ENCODE measurements around the gene GJC2.

The GJC2 gene

DNA sequence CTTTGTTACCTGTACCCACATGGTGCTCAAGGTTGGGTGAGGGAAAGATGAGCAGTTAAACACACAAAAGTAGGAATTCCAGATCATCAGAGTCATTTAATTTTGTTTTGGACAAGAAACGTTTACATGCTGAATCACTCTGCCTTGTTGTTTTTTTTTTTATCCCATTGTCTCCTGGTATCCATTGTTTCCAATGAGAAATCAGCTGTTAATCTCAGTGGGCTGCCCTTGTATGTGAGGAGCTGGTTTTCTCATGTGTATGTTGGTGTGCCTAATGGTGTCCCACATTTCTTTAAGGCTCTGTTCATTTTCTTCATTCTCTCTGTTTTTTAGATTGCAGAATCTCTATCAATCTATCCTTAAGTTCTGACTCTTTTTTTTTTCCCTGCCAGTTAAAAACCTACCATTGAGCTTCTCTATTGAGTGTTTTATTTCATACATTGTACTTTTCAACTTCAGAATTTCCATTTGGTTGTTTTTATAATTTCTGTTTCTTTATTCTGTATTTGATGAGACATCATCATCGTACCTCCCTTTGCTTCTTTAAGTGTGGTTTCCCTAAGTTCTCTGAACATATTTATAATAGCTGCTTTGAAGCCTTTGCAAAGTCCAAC lies 49.4 kb downstream of the GJC2 start:
- Histone ChIP-seq H3K4me3 (no peak overlapping the region), H3K27ac (no peak overlapping the region)
- no peak for DNase-seq (ENCODE audit: low spot score)
- TF ChIP-seq, protein P1, sequence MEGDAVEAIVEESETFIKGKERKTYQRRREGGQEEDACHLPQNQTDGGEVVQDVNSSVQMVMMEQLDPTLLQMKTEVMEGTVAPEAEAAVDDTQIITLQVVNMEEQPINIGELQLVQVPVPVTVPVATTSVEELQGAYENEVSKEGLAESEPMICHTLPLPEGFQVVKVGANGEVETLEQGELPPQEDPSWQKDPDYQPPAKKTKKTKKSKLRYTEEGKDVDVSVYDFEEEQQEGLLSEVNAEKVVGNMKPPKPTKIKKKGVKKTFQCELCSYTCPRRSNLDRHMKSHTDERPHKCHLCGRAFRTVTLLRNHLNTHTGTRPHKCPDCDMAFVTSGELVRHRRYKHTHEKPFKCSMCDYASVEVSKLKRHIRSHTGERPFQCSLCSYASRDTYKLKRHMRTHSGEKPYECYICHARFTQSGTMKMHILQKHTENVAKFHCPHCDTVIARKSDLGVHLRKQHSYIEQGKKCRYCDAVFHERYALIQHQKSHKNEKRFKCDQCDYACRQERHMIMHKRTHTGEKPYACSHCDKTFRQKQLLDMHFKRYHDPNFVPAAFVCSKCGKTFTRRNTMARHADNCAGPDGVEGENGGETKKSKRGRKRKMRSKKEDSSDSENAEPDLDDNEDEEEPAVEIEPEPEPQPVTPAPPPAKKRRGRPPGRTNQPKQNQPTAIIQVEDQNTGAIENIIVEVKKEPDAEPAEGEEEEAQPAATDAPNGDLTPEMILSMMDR (IDR thresholded peaks at IDR 0.05), result no peak

DNA sequence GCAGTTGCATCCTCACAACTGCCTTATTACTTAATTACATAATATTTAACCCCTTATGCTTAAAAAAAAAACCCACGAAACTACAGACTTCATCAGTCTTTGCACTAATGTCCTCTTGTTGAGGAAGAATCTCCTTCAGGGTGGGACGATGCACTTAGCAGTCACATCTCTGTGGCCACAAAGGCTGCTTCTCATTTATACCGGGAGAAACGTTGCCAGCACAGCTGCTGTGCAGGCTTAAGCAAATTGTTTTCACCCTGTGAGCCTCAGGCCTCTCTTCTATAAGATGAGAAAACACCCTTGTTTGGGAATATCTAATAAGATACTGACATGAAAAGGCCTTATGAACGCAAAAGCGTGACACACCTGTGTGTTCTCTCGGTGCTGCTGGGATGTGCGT lies 55.2 kb downstream of the GJC2 start:
- TF ChIP-seq, protein P1 (IDR thresholded peaks at IDR 0.05), result no peak
- H3K4me3 ChIP-seq, result no peak overlapping the region
- no peak overlapping the region for H3K27ac ChIP-seq
- no peak for DNase-seq (ENCODE audit: low spot score)

DNA sequence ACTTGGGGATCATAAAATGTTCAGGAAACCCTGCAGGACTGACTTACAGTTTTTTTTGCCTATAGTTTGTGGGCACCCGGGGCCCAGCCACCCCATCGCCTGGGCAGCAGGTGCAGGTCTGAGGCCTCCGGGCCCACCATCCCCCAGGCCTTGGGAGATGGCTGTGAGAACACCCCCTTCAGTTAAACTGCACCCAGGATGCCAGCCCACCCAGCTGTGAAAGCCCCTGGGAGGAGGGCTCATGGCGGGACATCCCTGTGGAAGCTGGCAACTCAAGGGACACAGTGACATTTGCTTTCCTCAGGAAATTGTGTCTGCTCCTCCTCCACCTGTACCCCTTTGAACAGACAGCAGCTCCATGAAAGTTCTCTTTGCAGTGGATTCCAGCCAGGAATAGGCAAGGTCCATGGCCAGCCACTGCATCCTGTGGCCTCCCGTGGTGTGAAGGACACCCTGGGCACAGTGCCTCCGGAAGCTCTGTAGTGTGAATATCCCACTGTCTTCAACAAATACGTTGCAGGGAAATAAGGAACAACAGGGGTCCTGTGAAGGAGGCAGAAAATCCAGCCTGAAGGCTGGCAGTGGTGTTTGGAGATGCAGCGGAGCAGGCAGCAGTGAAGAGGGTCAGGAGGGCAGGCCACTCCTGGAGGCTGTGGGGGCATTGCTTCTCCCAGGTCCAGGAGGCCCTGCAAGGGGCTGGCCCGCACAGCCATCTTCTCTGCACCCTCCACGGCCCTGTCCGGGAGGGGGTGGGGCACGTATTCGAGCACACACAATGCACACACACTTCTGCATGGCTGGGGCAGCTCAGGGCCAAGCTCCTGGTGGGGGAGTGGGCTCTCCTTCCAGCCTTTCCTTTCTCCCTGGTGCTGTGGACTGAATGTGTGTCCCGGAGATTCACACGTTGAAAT lies 56.1 kb downstream of the GJC2 start:
- Histone ChIP-seq H3K4me3 (no peak overlapping the region), H3K27ac (no peak overlapping the region)
- DNase-seq (ENCODE audit: low spot score), result no peak
- TF ChIP-seq, protein P1 (IDR thresholded peaks at IDR 0.05), result no peak

DNA sequence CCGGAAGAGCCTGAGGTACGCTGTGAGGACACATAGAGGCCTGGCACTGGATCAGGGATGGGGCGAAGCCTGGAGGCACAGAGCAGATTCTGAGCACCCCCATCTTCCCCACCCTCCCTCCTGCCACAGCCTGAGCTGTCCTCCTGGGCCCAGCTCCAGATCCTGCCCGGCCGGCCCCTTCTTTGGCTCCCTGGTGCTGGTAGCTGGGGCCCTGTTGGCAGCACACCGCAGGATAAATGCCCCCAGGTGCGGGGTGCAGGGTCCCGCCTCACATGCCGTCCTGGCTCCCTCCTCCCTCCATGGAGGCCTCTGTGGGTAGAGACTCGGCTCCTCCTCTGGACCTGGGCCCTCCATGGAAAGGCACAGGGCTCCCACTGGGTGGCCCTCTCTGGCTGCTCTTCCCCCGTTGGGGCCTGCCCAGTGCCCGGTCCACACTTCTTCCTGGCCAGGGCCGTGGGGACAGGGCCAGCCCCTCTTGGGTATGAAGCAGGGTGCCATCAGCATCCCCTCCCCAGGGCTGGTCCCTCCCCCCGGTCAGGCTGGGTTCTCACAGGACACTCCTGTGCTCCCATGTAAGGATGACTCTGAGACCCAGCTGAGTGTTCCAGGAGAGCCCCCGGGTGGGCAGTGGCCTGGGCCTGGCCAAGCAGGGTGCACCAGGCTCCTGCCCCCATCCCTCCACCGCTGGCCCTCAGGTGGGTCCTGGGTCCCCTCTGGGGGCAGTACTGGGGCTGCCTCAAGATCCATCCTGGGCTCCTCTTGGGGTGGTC lies 57.0 kb downstream of the GJC2 start:
- TF ChIP-seq, protein P1 (IDR thresholded peaks at IDR 0.05), result no peak
- Histone ChIP-seq H3K27ac (no peak overlapping the region), H3K4me3 (no peak overlapping the region)
- DNase-seq (ENCODE audit: low spot score), result no peak

DNA sequence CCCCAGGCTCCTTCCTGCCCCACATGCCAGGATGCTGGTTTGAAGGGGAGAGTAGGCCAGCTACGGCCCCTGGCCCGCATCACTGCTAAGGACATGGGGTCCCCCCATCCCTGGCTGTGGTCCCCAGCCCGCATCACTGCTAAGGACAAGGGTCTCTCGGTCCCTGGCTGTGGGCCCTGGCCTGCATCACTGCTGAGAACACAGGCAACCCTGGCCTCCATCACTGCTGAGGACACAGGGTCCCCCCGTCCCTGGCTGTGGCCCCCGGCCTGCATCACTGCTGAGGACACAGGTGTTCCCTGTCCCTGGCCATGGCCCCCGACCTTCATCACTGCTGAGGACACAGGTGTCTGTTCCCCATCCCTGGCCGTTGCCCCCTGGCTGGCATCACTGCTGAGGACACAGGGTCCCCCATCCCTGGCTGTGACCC lies 57.7 kb downstream of the GJC2 start:
- TF ChIP-seq, protein P1 (IDR thresholded peaks at IDR 0.05), result no peak
- DNase-seq (ENCODE audit: low spot score), result no peak
- Histone ChIP-seq H3K27ac (no peak overlapping the region), H3K4me3 (no peak overlapping the region)

DNA sequence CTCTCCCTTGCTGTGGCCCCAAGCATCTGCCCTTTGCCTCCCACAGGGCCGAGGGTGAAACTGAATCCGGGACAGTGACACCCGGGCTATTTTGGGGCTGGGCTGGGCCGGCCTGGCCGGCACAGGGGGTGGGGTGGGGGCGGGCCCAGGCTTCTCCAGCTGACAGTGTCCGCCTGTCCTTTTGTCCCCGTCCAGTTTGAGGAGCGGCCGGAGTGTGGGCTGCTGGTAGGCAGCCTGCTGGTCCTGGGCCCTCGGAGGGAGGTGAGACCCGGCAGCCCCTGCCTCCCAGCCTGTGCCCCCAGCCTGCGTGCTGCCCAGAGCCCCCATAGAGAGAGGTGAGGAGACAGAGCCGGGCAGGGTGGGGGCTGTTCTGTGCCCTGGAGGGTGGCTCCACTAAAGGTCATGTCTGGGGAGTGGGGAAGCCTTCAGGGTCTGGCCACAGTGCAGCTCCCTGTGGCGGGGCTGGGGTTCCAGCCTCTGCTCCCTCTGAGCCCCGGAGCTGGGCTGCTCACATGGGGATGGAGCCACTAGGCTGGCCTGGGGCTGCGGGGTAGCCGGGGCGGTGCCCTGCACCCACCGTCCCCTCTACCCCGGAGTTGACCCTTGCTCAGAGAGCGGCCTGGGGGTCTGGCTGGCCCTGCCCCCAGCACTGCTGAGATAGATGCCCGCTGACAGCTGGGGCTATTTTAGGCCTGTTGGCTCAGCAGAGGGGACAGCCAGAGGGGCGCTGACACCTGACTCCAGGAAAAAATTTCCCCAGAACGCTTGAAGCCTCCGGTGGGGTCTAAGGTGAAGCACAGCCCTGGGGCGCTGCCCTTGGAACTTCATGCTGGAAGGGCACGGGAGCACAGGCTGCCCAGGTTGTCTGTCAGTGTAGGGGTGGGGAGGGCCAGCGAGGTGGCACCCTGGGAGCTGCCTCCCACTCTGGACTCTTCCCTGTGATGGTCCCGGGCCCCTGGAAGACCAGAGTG lies 58.4 kb downstream of the GJC2 start, which contains the start of gene OBSCN:
Gene OBSCN, plus strand, starts transcription at position 194 of the 971 bp plus-strand sequence. CDS start 3,740 bp downstream, outside the sequence.
- DNase-seq (ENCODE audit: low spot score), result no peak
- TF ChIP-seq, protein P1 (IDR thresholded peaks at IDR 0.05), result no peak
- H3K4me3 ChIP-seq, result no peak within 1 kb of the TSS
- H3K27ac ChIP-seq, result no peak within 1 kb of the TSS
